ENCODE measurements around the gene MTR. TPM values are rescaled to one million over a fixed set of nuclear protein-coding genes. Genes with fewer than 3 reads are reported as not detected.

MTR gene
- total and polyA plus RNA-seq, 2 donors (not counting 1 experiment from before 2014, with no cell fraction given) = 9.9 to 49.1 TPM

DNA sequence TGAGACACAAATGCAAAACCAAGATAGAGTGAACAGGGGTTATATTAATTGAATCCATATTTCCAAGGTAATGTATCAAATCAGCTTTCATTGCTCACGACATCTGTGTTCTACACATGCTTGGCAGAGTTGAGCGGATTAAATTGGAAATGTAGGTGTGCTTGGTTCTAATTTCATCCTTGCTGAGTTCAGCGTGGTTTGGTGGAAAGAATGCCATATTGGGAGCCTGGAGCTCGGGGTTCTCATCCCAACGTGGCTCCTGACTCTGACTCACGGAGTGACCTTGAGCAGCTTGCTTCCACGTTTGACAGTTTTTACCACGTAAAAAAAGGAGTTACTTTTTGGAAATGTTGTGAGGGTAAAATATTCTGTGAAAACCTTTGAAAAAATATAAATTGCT, 92.0 kb downstream of the MTR start:
- H2AFZ ChIP-seq (ENCODE audit: insufficient read depth, low read depth, low read length, poor library complexity, severe bottlenecking) = no peak overlapping the region
- DNase-seq (no peak), ATAC-seq (ENCODE audit: low read depth) (no peak)
- ChIA-PET POLR2A (no interaction called here), CTCF (no interaction called here)
- H3K4me1 Mint-ChIP-seq = no peaks in the 10 kb centered on the region
- no peak overlapping the region for H3K4me2 ChIP-seq (replicated peaks; ENCODE audit: low read depth, low read length, poor library complexity, severe bottlenecking)
- no peaks in the 10 kb centered on the region for H3K9me3 Mint-ChIP-seq (ENCODE audit: insufficient read depth)
- H3K9me3 ChIP-seq (ENCODE audit: control extremely low read depth in 1 of 3, control insufficient read depth in 2 of 3, insufficient read depth in 1 of 3, low read length in 2 of 3) = no peaks in the 10 kb centered on the region
- no peak overlapping the region for H3K27ac ChIP-seq (ENCODE audit: low read length in 2 of 2)
- no peak overlapping the region for H3K4me3 ChIP-seq (ENCODE audit: control extremely low read depth in 1 of 5, extremely low read depth in 1 of 5, insufficient read depth in 1 of 5, low read depth in 2 of 5, low read length in 4 of 5)
- no peaks in the 10 kb centered on the region for H4K20me1 ChIP-seq (ENCODE audit: control insufficient read depth, insufficient read depth, low read length, poor library complexity, severe bottlenecking)
- no peak overlapping the region for H3K27ac Mint-ChIP-seq
- no peaks in the 10 kb centered on the region for H3K4me1 ChIP-seq (ENCODE audit: control insufficient read depth in 2 of 2, insufficient read depth in 2 of 2, low read length in 2 of 2)
- intact Hi-C loops (cut with micrococcal nuclease) = no loop called here
- no peaks in the 10 kb centered on the region for H3K27me3 ChIP-seq (replicated peaks in 1 of 4; ENCODE audit: control extremely low read depth in 1 of 4, control insufficient read depth in 3 of 4, insufficient read depth in 4 of 4, low read length in 3 of 4)
- H3K4me3 Mint-ChIP-seq = no peak overlapping the region
- 85% methylated on average over 6 of the region's 8 CpGs for WGBS (ENCODE audit: insufficient coverage)
- TF ChIP-seq, protein P1, sequence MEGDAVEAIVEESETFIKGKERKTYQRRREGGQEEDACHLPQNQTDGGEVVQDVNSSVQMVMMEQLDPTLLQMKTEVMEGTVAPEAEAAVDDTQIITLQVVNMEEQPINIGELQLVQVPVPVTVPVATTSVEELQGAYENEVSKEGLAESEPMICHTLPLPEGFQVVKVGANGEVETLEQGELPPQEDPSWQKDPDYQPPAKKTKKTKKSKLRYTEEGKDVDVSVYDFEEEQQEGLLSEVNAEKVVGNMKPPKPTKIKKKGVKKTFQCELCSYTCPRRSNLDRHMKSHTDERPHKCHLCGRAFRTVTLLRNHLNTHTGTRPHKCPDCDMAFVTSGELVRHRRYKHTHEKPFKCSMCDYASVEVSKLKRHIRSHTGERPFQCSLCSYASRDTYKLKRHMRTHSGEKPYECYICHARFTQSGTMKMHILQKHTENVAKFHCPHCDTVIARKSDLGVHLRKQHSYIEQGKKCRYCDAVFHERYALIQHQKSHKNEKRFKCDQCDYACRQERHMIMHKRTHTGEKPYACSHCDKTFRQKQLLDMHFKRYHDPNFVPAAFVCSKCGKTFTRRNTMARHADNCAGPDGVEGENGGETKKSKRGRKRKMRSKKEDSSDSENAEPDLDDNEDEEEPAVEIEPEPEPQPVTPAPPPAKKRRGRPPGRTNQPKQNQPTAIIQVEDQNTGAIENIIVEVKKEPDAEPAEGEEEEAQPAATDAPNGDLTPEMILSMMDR (IDR thresholded peaks at IDR 0.05) = no peak
- no peak for TF ChIP-seq EZH2 (IDR thresholded peaks at IDR 0.05; ENCODE audit: borderline replicate concordance, insufficient read depth, low read depth, low read length, poor library complexity, severe bottlenecking)
- H3K36me3 ChIP-seq (replicated peaks in 1 of 2; ENCODE audit: control extremely low read depth in 1 of 2, control insufficient read depth in 1 of 2, extremely low read depth in 1 of 2, insufficient read depth in 2 of 2, low read length in 1 of 2) = peaks cover 0 to 56% of the 10 kb centered on the region in 2 experiments
- H3K9ac ChIP-seq (ENCODE audit: low read length) = no peak overlapping the region
- H3K79me2 ChIP-seq (ENCODE audit: control insufficient read depth, insufficient read depth, low read length) = no peaks in the 10 kb centered on the region
- H3K27me3 Mint-ChIP-seq = no peaks in the 10 kb centered on the region

DNA sequence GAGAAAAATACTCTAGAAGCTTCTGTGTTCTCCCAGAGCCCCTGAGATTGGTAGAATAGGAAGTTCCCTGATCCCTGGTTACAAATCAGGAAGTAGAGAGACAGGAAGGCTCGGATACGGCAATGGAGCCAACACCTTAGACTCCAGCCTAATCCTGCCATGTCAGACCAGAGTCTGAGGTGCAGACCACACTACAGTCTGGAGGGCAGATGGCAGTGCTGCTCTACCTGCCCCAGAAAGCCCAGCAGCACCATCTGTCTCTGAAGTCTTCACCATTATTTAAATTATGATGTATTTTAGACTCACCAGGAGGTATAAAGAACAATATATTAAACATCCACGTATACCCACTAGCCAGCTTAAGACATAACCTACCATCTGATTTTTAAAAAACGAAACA, 93.0 kb downstream of the MTR start:
- no peak overlapping the region for H3K27ac ChIP-seq (ENCODE audit: low read length in 2 of 2)
- WGBS (ENCODE audit: insufficient coverage) = no CpG with 5 or more reads among the region's 4 CpGs
- no peaks in the 10 kb centered on the region for H3K27me3 ChIP-seq (replicated peaks in 1 of 4; ENCODE audit: control extremely low read depth in 1 of 4, control insufficient read depth in 3 of 4, insufficient read depth in 4 of 4, low read length in 3 of 4)
- peaks cover 0 to 65% of the 10 kb centered on the region in 2 experiments for H3K36me3 ChIP-seq (replicated peaks in 1 of 2; ENCODE audit: control extremely low read depth in 1 of 2, control insufficient read depth in 1 of 2, extremely low read depth in 1 of 2, insufficient read depth in 2 of 2, low read length in 1 of 2)
- no peaks in the 10 kb centered on the region for H3K27me3 Mint-ChIP-seq
- no peaks in the 10 kb centered on the region for H3K9me3 ChIP-seq (ENCODE audit: control extremely low read depth in 1 of 3, control insufficient read depth in 2 of 3, insufficient read depth in 1 of 3, low read length in 2 of 3)
- no peak for ATAC-seq (ENCODE audit: low read depth)
- CTCF ChIA-PET = no interaction called here
- no peaks in the 10 kb centered on the region for H3K9me3 Mint-ChIP-seq (ENCODE audit: insufficient read depth)
- POLR2A ChIA-PET = no interaction called here
- intact Hi-C loops (cut with micrococcal nuclease) = no loop called here
- no peak overlapping the region for H3K4me3 ChIP-seq (ENCODE audit: control extremely low read depth in 1 of 5, extremely low read depth in 1 of 5, insufficient read depth in 1 of 5, low read depth in 2 of 5, low read length in 4 of 5)
- H3K79me2 ChIP-seq (ENCODE audit: control insufficient read depth, insufficient read depth, low read length) = no peaks in the 10 kb centered on the region
- H4K20me1 ChIP-seq (ENCODE audit: control insufficient read depth, insufficient read depth, low read length, poor library complexity, severe bottlenecking) = no peaks in the 10 kb centered on the region
- no peak overlapping the region for H3K9ac ChIP-seq (ENCODE audit: low read length)
- H3K4me1 Mint-ChIP-seq = no peaks in the 10 kb centered on the region
- no peaks in the 10 kb centered on the region for H3K4me1 ChIP-seq (ENCODE audit: control insufficient read depth in 2 of 2, insufficient read depth in 2 of 2, low read length in 2 of 2)
- no peak overlapping the region for H3K4me2 ChIP-seq (replicated peaks; ENCODE audit: low read depth, low read length, poor library complexity, severe bottlenecking)
- no peak overlapping the region for H2AFZ ChIP-seq (ENCODE audit: insufficient read depth, low read depth, low read length, poor library complexity, severe bottlenecking)
- no peak for DNase-seq
- no peak overlapping the region for H3K27ac Mint-ChIP-seq
- TF ChIP-seq EZH2 (IDR thresholded peaks at IDR 0.05; ENCODE audit: borderline replicate concordance, insufficient read depth, low read depth, low read length, poor library complexity, severe bottlenecking) = no peak
- TF ChIP-seq, protein P1 (IDR thresholded peaks at IDR 0.05) = no peak
- H3K4me3 Mint-ChIP-seq = no peak overlapping the region
